ENCODE results near the gene CHPF2.

CHPF2 gene

GRCh38 chr7:151235091-151235787 lies 3.0 kb downstream of the CHPF2 start:
- DNase-seq = no peak

- DNase-seq = no peak
Observed at GRCh38 chr7:151236406-151236805, 4.1 kb downstream of the CHPF2 start.

DNA sequence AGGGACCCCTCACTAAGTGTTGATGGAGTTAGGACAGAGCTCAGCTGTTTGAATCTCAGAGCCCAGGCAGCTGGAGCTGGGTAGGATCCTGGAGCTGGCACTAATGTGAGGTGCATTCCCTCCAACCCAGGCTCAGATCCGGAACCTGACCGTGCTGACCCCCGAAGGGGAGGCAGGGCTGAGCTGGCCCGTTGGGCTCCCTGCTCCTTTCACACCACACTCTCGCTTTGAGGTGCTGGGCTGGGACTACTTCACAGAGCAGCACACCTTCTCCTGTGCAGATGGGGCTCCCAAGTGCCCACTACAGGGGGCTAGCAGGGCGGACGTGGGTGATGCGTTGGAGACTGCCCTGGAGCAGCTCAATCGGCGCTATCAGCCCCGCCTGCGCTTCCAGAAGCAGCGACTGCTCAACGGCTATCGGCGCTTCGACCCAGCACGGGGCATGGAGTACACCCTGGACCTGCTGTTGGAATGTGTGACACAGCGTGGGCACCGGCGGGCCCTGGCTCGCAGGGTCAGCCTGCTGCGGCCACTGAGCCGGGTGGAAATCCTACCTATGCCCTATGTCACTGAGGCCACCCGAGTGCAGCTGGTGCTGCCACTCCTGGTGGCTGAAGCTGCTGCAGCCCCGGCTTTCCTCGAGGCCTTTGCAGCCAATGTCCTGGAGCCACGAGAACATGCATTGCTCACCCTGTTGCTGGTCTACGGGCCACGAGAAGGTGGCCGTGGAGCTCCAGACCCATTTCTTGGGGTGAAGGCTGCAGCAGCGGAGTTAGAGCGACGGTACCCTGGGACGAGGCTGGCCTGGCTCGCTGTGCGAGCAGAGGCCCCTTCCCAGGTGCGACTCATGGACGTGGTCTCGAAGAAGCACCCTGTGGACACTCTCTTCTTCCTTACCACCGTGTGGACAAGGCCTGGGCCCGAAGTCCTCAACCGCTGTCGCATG lies 5.2 kb downstream of the CHPF2 start:
- DNase-seq = no peak

DNA sequence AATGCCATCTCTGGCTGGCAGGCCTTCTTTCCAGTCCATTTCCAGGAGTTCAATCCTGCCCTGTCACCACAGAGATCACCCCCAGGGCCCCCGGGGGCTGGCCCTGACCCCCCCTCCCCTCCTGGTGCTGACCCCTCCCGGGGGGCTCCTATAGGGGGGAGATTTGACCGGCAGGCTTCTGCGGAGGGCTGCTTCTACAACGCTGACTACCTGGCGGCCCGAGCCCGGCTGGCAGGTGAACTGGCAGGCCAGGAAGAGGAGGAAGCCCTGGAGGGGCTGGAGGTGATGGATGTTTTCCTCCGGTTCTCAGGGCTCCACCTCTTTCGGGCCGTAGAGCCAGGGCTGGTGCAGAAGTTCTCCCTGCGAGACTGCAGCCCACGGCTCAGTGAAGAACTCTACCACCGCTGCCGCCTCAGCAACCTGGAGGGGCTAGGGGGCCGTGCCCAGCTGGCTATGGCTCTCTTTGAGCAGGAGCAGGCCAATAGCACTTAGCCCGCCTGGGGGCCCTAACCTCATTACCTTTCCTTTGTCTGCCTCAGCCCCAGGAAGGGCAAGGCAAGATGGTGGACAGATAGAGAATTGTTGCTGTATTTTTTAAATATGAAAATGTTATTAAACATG lies 6.0 kb downstream of the CHPF2 start:
- DNase-seq = no peak

DNA sequence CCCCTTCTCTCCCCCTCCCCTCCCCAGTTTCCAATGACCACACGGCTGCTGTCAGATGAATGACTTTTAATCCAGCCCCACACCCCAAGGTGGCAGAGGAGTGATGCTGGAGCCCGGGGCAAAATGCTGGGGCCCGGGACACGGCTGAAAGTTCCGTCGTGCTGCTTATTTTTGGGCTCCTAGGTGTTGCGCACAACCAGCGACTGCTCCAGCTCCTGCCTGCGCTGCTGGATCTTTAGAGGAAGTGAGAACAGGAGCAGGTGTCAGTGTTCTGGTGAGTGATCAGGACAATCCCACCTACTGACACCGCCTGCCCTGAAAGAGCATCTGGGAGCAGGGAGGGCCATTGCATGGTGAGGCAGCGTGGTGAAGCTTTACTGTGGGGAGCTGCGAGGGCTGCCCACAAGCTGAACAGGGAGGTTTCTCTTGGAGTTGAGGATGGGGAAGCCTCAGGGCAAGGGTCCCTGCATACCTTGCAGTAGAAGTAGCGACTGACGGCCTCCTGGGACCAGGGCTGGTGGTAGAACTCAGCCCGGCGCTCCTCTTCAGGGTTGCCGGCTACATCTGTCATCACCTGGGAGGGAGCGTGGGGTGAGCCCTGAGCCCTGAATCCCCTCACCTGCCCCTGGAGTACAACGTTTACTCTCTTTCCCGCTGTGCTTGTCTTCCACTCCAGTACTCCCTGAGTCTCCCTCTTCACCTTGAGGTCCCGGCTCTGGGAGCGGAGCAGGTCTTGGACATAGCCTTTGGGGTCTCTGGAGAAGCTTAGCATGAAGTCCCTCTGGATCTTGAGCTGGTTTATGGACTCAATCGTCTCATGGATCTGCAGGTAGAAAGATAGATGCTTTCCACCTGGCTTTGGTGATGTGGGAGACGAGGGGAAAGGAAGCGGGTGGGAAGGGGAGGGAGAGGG lies 6.9 kb downstream of the CHPF2 start:
- no peak for DNase-seq

- no peak for DNase-seq
Observed at GRCh38 chr7:151239837-151240459, 7.7 kb downstream of the CHPF2 start.

GRCh38 chr7:151240536-151240935 lies 8.3 kb downstream of the CHPF2 start:
- no peak for DNase-seq

- DNase-seq = no peak
Observed at GRCh38 chr7:151240942-151241754, 8.9 kb downstream of the CHPF2 start.

GRCh38 chr7:151241755-151242096 lies 9.4 kb downstream of the CHPF2 start:
- no peak for DNase-seq

GRCh38 chr7:151242159-151243044 lies 10.1 kb downstream of the CHPF2 start:
- DNase-seq = no peak

- DNase-seq = no peak
Observed at GRCh38 chr7:151243045-151243349, 10.7 kb downstream of the CHPF2 start.

DNA sequence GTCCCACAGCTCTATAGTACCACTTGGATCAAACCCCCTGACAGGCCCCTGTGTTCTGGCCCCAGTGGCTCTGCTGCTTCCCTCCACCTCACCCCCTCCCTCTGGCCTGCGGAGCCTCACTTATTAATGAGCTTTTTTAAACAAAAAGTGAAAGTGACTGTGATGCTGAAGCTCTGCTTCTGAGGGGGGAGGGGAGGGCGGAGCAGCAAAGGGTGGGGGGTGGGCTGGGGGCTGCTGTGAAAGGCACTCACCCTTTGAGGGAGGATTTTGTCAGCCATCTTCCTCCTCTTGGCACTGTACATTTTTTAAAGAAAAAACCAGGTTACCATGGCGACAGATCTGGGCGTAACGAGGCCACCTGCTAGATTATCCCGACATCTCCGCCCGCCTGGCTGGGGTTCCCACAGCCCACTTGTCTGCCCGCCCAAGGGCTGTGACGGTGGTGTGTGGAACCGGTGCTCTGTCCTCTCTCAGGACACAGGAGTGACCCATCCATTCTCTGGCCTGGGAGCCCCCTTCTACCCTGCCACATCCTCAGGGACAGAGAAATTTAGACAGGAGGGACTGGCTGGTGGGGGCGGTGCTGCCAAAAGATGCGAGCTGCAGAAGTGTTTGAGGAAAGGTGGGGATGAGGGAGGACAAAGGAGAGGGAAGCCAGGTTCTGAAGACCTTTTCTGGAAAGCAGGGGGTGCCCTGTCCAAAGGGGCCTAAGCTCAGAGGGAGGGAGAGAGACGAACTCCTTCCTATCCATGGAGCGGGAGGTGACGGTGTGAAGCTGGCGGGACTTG lies 11.3 kb downstream of the CHPF2 start:
- DNase-seq = peak; percentile 82

DNA sequence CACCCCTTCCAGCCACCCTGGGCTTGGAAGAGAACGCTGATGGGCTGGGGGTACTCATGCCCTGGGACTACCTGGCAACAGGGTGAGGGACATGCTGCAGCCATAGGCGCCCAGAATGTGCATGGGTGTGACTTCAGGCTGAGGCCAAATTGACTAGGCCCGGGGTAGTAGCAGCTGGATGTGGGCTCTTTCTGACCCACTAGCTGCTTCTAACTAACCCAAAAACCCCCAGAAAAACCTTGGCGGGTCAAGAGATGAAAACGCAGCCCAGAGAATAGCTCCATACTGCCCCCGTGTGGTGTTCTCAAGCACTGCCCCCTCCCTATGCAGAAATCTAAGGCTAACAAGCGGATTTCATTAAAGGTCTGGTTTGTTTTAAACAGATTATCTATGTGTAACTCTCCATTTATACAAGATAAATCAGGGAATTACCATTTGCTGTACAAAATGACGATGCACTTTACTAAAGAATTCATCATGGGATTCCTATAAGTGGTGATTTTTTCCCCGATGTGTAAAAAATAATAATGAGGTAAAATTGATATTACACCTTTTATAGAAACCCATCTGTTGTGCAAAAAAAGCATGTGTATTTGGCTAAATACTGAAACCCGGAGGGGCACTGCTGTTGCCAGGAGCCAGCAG lies 12.0 kb downstream of the CHPF2 start:
- DNase-seq = peak; percentile 77

GRCh38 chr7:151244841-151245346 lies 12.6 kb downstream of the CHPF2 start:
- no peak for DNase-seq

GRCh38 chr7:151245360-151246101 lies 13.2 kb downstream of the CHPF2 start:
- peak; percentile 71 for DNase-seq

DNA sequence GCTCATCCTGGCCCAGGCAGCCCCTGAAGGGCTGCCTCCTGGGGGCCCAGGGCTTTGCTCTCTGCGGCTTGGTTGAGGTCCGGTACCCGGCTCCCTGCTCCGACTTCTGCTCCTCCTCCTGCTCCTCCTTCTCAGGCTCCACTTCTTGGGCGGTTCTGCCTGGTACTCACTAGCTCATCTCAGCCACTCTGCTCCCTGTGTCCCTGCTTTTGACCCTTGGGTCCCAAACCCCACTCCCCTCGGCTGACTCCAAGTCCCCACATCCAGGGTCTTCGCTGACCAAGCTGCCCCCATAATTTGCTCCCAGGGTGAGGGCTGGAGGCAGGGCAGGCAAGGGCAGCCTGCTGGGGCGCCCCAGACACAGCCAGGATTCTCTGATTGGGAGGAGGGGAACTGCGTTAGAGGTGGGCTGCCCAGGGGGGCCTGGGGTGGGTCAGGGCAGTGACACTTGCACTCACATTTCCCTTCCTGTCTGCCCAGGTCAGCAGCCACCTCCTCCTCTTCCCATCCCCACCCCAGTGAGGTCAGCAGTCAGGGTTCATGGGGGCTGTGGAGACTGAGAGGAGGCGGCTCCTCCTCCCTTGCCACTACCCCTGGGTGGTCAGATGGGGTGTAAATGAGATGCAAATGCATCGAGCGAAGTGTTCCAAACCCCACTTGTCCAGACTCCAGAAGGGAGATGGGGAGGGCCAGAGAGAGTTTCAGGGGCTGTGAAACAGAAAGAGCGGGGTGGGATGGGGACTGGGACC lies 14.0 kb downstream of the CHPF2 start:
- DNase-seq = no peak

- no peak for DNase-seq
Observed at GRCh38 chr7:151246851-151247580, 14.7 kb downstream of the CHPF2 start.

All from CD4-positive, alpha-beta T cell treated with Interleukin-21 for 1 hour (primary cell).